Panc1 (cell line): ENCODE data around the gene CDHR2. TPM values are rescaled to one million over a fixed set of nuclear protein-coding genes. Genes with fewer than 3 reads are reported as not detected.

ENCODE experiments used
- ATAC-seq: fragments of 200-7000 bp; cut with Tn5 transposase; 2 replicates; pipeline ENCODE4 v1.9.1; 2020; ENCODE audit warnings: mild to moderate bottlenecking, moderate library complexity
- BruUV-seq: library from RNA; stranded (reverse); fragments of 400-500 nt; replicated peaks from 2 replicates; lab custom pipeline; 2021; lab: Mats Ljungman, UMichigan
- CTCF ChIA-PET: fragments of 300-600 bp; sonication (Branson Sonifier 250); formaldehyde crosslinking; loops from one replicate; lab custom pipeline; 2022; ENCODE audit warnings: antibody characterized with exemption; lab: Charles Lee
- POLR2A ChIA-PET: fragments of 300-600 bp; sonication (Branson Sonifier 250); formaldehyde crosslinking; loops from one replicate; lab custom pipeline; 2022; ENCODE audit warnings: antibody characterized with exemption; lab: Charles Lee
- DNase-seq: peaks from one replicate; pipeline ENCODE4 v3.0.0-alpha.2; 2010; ENCODE audit warnings: low read depth, low spot score
- H3K27ac ChIP-seq: 2 replicates; pipeline ENCODE4 v1.5.1; 2011; ENCODE audit warnings: mild to moderate bottlenecking, low read length, inconsistent platforms
- H3K27me3 ChIP-seq: fragments of 200-500 bp; sonication (Bioruptor generic); 2 replicates; pipeline ENCODE4 v1.6.0; 2014; ENCODE audit warnings: low read length, inconsistent platforms; ENCODE audit not compliant: control insufficient read depth, insufficient read depth
- H3K36me3 ChIP-seq: fragments of 200-500 bp; sonication (Bioruptor generic); 2 replicates; pipeline ENCODE4 v1.5.1; 2014; ENCODE audit warnings: inconsistent platforms, mild to moderate bottlenecking, low read length, moderate library complexity; ENCODE audit not compliant: control insufficient read depth, insufficient read depth
- H3K4me1 ChIP-seq: 2 replicates; pipeline ENCODE4 v1.5.1; 2011; ENCODE audit warnings: inconsistent platforms, mild to moderate bottlenecking, low read length, moderate library complexity; ENCODE audit not compliant: control insufficient read depth, insufficient read depth
- H3K4me3 ChIP-seq, 2 experiments: 2 replicates each; pipeline ENCODE4 v1.5.1; 2011 to 2012; ENCODE audit warnings: low read depth in 2 of 2, low read length in 2 of 2, mild to moderate bottlenecking in 2 of 2, inconsistent platforms in 1 of 2, moderate library complexity in 1 of 2
- H3K9me3 ChIP-seq: fragments of 200-500 bp; sonication (Bioruptor generic); 2 replicates; pipeline ENCODE4 v1.5.1; 2014; ENCODE audit warnings: low read depth, mild to moderate bottlenecking, inconsistent platforms, low read length, moderate library complexity; ENCODE audit not compliant: control insufficient read depth, insufficient read depth
- CTCF ChIP-seq: fragments of 450-650 bp; IDR thresholded peaks from 2 replicates; pipeline ENCODE4 v1.5.1; 2017; ENCODE audit warnings: mild to moderate bottlenecking
- POLR2AphosphoS5 ChIP-seq: IDR thresholded peaks from 2 replicates; pipeline ENCODE4 v1.6.1; 2012; ENCODE audit warnings: mild to moderate bottlenecking, low read depth, low read length, moderate library complexity
- REST ChIP-seq, 2 experiments: IDR thresholded peaks; 2 replicates each; pipeline ENCODE4 v1.6.1; 2011 to 2012; ENCODE audit warnings: low read depth in 2 of 2, control low read depth in 1 of 2, low read length in 1 of 2, mild to moderate bottlenecking in 1 of 2, moderate library complexity in 1 of 2; ENCODE audit not compliant: insufficient read depth in 1 of 2
- SIN3A ChIP-seq: IDR thresholded peaks from 2 replicates; pipeline ENCODE4 v1.6.1; 2012; ENCODE audit warnings: low read depth, mild to moderate bottlenecking, low read length, moderate library complexity, borderline replicate concordance; ENCODE audit not compliant: insufficient read depth
- TCF7L2 ChIP-seq: IDR thresholded peaks from 2 replicates; pipeline ENCODE4 v1.6.1; 2011; ENCODE audit warnings: mild to moderate bottlenecking, low read depth, low read length, inconsistent platforms
- in situ Hi-C: cut with HindIII; loops from 2 replicates; pipeline ENCODE4 v1.10.0; 2016; ENCODE audit warnings: low sequenced_read_pairs, low pct_unique_long_range_greater_than_20kb
- intact Hi-C: fragments of 100-400 bp; cut with micrococcal nuclease; formaldehyde crosslinking; loops from one replicate; pipeline ENCODE4 v1.10.0; 2022; ENCODE audit not compliant: unreplicated experiment
- total RNA-seq: library from RNA; stranded (reverse); gene quantifications from one replicate; pipeline ENCODE4 v1.2.1, GENCODE V29; 2021; ENCODE audit not compliant: unreplicated experiment

Gene CDHR2
- total RNA-seq, 1 experiment from 2014 or later, result 0.72 TPM

- Histone ChIP-seq H3K27me3 (no peaks in the 10 kb centered on the region), H3K4me3 (no peak overlapping the region), H3K36me3 (peaks cover 4% of the 10 kb centered on the region; the same call in 1 of the 2 replicates), H3K4me1 (peaks cover 21% of the 10 kb centered on the region), H3K27ac (no peak overlapping the region), H3K9me3 (no peaks in the 10 kb centered on the region)
- DNase-seq (no peak), ATAC-seq (no peak)
- BruUV-seq, result no TSS peak
- TF ChIP-seq TCF7L2 (no peak), SIN3A (no peak), REST (IDR thresholded peaks at IDR 0.05; ENCODE audit: insufficient read depth in 1 of 2, low read depth in 2 of 2, low read length in 1 of 2) (no peak), POLR2AphosphoS5 (no peak), CTCF (no peak)
- ChIA-PET POLR2A (no interaction called here), CTCF (interaction anchor here (0.7 kb wide), 1 partner anchor 38 kb away, joined by 5 read pairs; no protein-coding TSS in a partner anchor)
- intact Hi-C loops, result no loop called here
- in situ Hi-C loops, result no loop called here
Measured at GRCh38 chr5:176528301-176528700, 20.8 kb upstream of the CDHR2 start.

GRCh38 chr5:176528761-176529115 is 20.4 kb upstream of the CDHR2 start:
- Histone ChIP-seq H3K4me3 (no peak overlapping the region), H3K9me3 (no peaks in the 10 kb centered on the region), H3K27me3 (no peaks in the 10 kb centered on the region), H3K27ac (no peak overlapping the region), H3K36me3 (peaks cover 4% of the 10 kb centered on the region; the same call in 1 of the 2 replicates), H3K4me1 (peaks cover 25% of the 10 kb centered on the region)
- POLR2A ChIA-PET, result no interaction called here
- CTCF ChIA-PET, result interaction anchor here (0.7 kb wide), 1 partner anchor 38 kb away, joined by 5 read pairs; no protein-coding TSS in a partner anchor
- ATAC-seq (no peak), DNase-seq (no peak)
- intact Hi-C loops (no loop called here), in situ Hi-C loops (no loop called here)
- no TSS peak for BruUV-seq
- no peak for TF ChIP-seq TCF7L2
- TF ChIP-seq CTCF, result no peak
- TF ChIP-seq REST (IDR thresholded peaks at IDR 0.05; ENCODE audit: insufficient read depth in 1 of 2, low read depth in 2 of 2, low read length in 1 of 2), result no peak
